Peyer's patch (tissue), 4 donors: ENCODE data around the gene F5. TPM values are rescaled to one million over a fixed set of nuclear protein-coding genes. Genes with fewer than 3 reads are reported as not detected.

Experiments used
- DNase-seq, 3 donors: peaks; one replicate each; pipeline ENCODE4 v3.0.0-alpha.2; 2017 to 2019
- H3K27ac ChIP-seq, 4 donors: fragments of 200-600 bp; sonication (generic); one replicate each; pipeline ENCODE4 v1.5.1; 2016 to 2019
- H3K27me3 ChIP-seq, 2 donors: fragments of 200-600 bp; sonication (generic); one replicate each; pipeline ENCODE4 v1.5.1; 2019
- H3K36me3 ChIP-seq, 3 donors: fragments of 200-600 bp; sonication (generic); one replicate each; pipeline ENCODE4 v1.5.1; 2016 to 2019
- H3K4me1 ChIP-seq, 4 donors: fragments of 200-600 bp; sonication (generic); one replicate each; pipeline ENCODE4 v1.5.1; 2016 to 2019
- H3K4me3 ChIP-seq, 4 donors: fragments of 200-600 bp; sonication (generic); 1 replicate in 3 of 4; 2 replicates in 1 of 4; pipeline ENCODE4 v1.5.1; 2016 to 2019; ENCODE audit warnings: mild to moderate bottlenecking in 1 of 4
- H3K9me3 ChIP-seq, 4 donors: fragments of 200-600 bp; sonication (generic); one replicate each; pipeline ENCODE4 v1.5.1; 2016 to 2019; ENCODE audit warnings: mild to moderate bottlenecking in 1 of 4
- CTCF ChIP-seq, 6 experiments: fragments of 450-650 bp in 4 of 6; fragments of 200-600 bp in 2 of 6; sonication (generic) in 1 of 6; IDR thresholded peaks; one replicate each; pipeline ENCODE4 v1.5.1; 2017 to 2019; ENCODE audit warnings: antibody characterized with exemption in 6 of 6, mild to moderate bottlenecking in 3 of 6, moderate library complexity in 1 of 6
- POLR2A ChIP-seq, 2 donors: fragments of 450-650 bp; IDR thresholded peaks; one replicate each; pipeline ENCODE4 v1.5.1; 2017; ENCODE audit warnings: antibody characterized with exemption in 2 of 2, mild to moderate bottlenecking in 2 of 2, moderate library complexity in 2 of 2
- total RNA-seq, 4 donors: library from RNA; depleted of rRNA; stranded (reverse); fragments of >200 nt; gene quantifications; one replicate each; pipeline ENCODE4 v1.1.0, GENCODE V29; 2016

The F5 gene
- total RNA-seq, 4 donors from 2014 or later: 0.18 to 0.80 (median 0.28) TPM; not detected in 1

GRCh38 chr1:169485431-169486280 lies 100.6 kb downstream of the F5 start, which contains the start of gene SLC19A2:
Gene SLC19A2 (minus strand): TSS chr1:169485944. CDS start chr1:169485766, 178 bp downstream.
- DNase-seq: peak; percentile 96 to 99 (median 99)
- peak; percentile 73 to 89 for TF ChIP-seq POLR2A (IDR thresholded peaks at IDR 0.05)
- TF ChIP-seq CTCF (IDR thresholded peaks at IDR 0.05): peak in 5 of 6 experiments; percentile 10 to 52 (median 29)
- no peaks in the 10 kb centered on the region for H3K36me3 ChIP-seq
- peak within 1 kb of the TSS; percentile 82 to 98 (median 95) for H3K27ac ChIP-seq
- H3K27me3 ChIP-seq: no peaks in the 10 kb centered on the region
- H3K4me1 ChIP-seq: peaks cover 0 to 14% (median 4%) of the 10 kb centered on the region in 4 donors
- no peaks in the 10 kb centered on the region for H3K9me3 ChIP-seq
- peak within 1 kb of the TSS; percentile 68 to 89 (median 84) for H3K4me3 ChIP-seq

GRCh38 chr1:169484683-169485430 lies 101.4 kb downstream of the F5 start:
- H3K4me3 ChIP-seq: peak overlapping the region; percentile 68 to 89 (median 84)
- H3K9me3 ChIP-seq: no peaks in the 10 kb centered on the region
- H3K27me3 ChIP-seq: no peaks in the 10 kb centered on the region
- TF ChIP-seq POLR2A (IDR thresholded peaks at IDR 0.05): no peak
- no peak for TF ChIP-seq CTCF (IDR thresholded peaks at IDR 0.05)
- H3K36me3 ChIP-seq: no peaks in the 10 kb centered on the region
- DNase-seq: peak; percentile 39 to 78 (median 66)
- peaks cover 0 to 14% (median 4%) of the 10 kb centered on the region in 4 donors for H3K4me1 ChIP-seq
- H3K27ac ChIP-seq: peak overlapping the region; percentile 82 to 98 (median 95)

- peak overlapping the region in 3 of 4 donors; percentile 4 to 89 (median 86) for H3K4me3 ChIP-seq
- no peak for DNase-seq
- H3K9me3 ChIP-seq: no peaks in the 10 kb centered on the region
- TF ChIP-seq CTCF (IDR thresholded peaks at IDR 0.05) (no peak), POLR2A (IDR thresholded peaks at IDR 0.05) (no peak)
- peak overlapping the region in 2 of 4 donors; percentile 21 to 56 for H3K27ac ChIP-seq
- no peaks in the 10 kb centered on the region for H3K27me3 ChIP-seq
- peaks cover 0 to 14% (median 4%) of the 10 kb centered on the region in 4 donors for H3K4me1 ChIP-seq
- no peaks in the 10 kb centered on the region for H3K36me3 ChIP-seq
Measured at GRCh38 chr1:169484101-169484500, 102.2 kb downstream of the F5 start.

- no peaks in the 10 kb centered on the region for H3K36me3 ChIP-seq
- TF ChIP-seq POLR2A (IDR thresholded peaks at IDR 0.05): no peak
- no peak for TF ChIP-seq CTCF (IDR thresholded peaks at IDR 0.05)
- H3K4me1 ChIP-seq: peaks cover 0 to 14% (median 4%) of the 10 kb centered on the region in 4 donors
- H3K27me3 ChIP-seq: no peaks in the 10 kb centered on the region
- peak overlapping the region in 2 of 4 donors; percentile 21 to 56 for H3K27ac ChIP-seq
- DNase-seq: peak in 1 of 3 donors; percentile 52
- H3K9me3 ChIP-seq: no peaks in the 10 kb centered on the region
- peak overlapping the region in 3 of 4 donors; percentile 4 to 89 (median 86) for H3K4me3 ChIP-seq
Measured at GRCh38 chr1:169483500-169483966, 102.7 kb downstream of the F5 start.

GRCh38 chr1:169479363-169480066 lies 106.8 kb downstream of the F5 start:
- DNase-seq: no peak
- Histone ChIP-seq H3K9me3 (no peaks in the 10 kb centered on the region), H3K27ac (no peak overlapping the region), H3K4me3 (no peak overlapping the region), H3K27me3 (no peaks in the 10 kb centered on the region), H3K36me3 (peaks cover 0 to 13% (median 0%) of the 10 kb centered on the region in 3 donors), H3K4me1 (peaks cover 0 to 9% (median 0%) of the 10 kb centered on the region in 4 donors)
- no peak for TF ChIP-seq POLR2A (IDR thresholded peaks at IDR 0.05)
- no peak for TF ChIP-seq CTCF (IDR thresholded peaks at IDR 0.05)
